Erythroblast (primary cell): ENCODE data around the gene ZNF524.
"Not testable (repeated sequence)": the region's sequence is repeated elsewhere in the genome, so short reads cannot be mapped to it uniquely, and the experiment has no call there.

ENCODE experiments used
- GATA1 ChIP-seq: IDR thresholded peaks from 2 replicates; pipeline ENCODE4 v1.6.1; 2011; ENCODE audit warnings: low read depth, mild to moderate bottlenecking, control low read depth, low read length, moderate library complexity
- POLR2A ChIP-seq: IDR thresholded peaks from 2 replicates; pipeline ENCODE4 v1.6.1; 2011; ENCODE audit warnings: mild to moderate bottlenecking, low read length

DNA sequence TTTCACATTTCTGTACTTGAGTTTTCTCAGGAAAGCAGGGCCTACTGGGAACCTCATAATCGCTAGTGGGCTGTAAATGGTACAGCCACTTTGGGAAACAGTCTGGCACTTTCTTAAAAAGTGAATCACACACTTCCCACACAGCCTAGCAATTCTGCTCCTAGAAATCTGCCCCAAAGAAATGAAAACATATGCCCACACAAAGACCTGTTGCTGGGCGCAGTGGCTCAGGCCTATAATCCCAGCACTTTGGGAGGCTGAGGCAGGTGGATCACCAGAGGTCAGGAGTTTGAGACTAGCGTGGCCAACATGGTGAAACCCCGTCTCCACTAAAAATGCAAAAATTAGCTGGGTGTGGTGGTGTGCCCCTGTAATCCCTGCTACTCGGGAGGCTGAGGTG, 30.6 kb upstream of the ZNF524 start:
- TF ChIP-seq POLR2A, GATA1: not testable (repeated sequence)
